Astrocyte (in vitro differentiated cells and primary cell): ENCODE data around the gene ABTB2. TPM values are rescaled to one million over a fixed set of nuclear protein-coding genes. Genes with fewer than 3 reads are reported as not detected.

Source experiments
- DNase-seq: peaks from one replicate; pipeline ENCODE4 v3.0.0-alpha.2; 2010; ENCODE audit warnings: low read depth
- FAIRE-seq: peaks from 2 replicates; lab custom pipeline; 2011; peaks lifted over from hg19 to GRCh38; lab: Jason Lieb, UNC
- H2AFZ ChIP-seq: 2 replicates; pipeline ENCODE4 v1.6.0; 2012; ENCODE audit warnings: low read depth, low read length, inconsistent platforms
- H3K27ac ChIP-seq: 2 replicates; pipeline ENCODE4 v1.5.1; 2011; ENCODE audit warnings: low read depth, low read length, inconsistent platforms
- H3K27me3 ChIP-seq: 2 replicates; pipeline ENCODE4 v1.6.0; 2011; ENCODE audit warnings: low read length, inconsistent platforms; ENCODE audit not compliant: insufficient read depth
- H3K36me3 ChIP-seq: 2 replicates; pipeline ENCODE4 v1.5.1; 2011; ENCODE audit warnings: low read length, inconsistent platforms; ENCODE audit not compliant: insufficient read depth
- H3K4me1 ChIP-seq: 2 replicates; pipeline ENCODE4 v1.5.1; 2011; ENCODE audit warnings: low read length, inconsistent platforms; ENCODE audit not compliant: insufficient read depth
- H3K4me2 ChIP-seq: 2 replicates; pipeline ENCODE4 v1.6.0; 2012; ENCODE audit warnings: low read length, inconsistent platforms
- H3K4me3 ChIP-seq: 2 replicates; pipeline ENCODE4 v1.5.1; 2011; ENCODE audit warnings: low read depth, mild to moderate bottlenecking, low read length, inconsistent platforms; ENCODE audit not compliant: insufficient read depth
- H3K79me2 ChIP-seq: 2 replicates; pipeline ENCODE4 v1.6.0; 2012; ENCODE audit warnings: mild to moderate bottlenecking, low read length, inconsistent platforms; ENCODE audit not compliant: insufficient read depth
- H3K9ac ChIP-seq: 2 replicates; pipeline ENCODE4 v1.6.0; 2012; ENCODE audit warnings: mild to moderate bottlenecking, low read length, inconsistent platforms
- H3K9me3 ChIP-seq: 2 replicates; pipeline ENCODE4 v1.5.1; 2012; ENCODE audit warnings: low read depth, mild to moderate bottlenecking, low read length, inconsistent platforms; ENCODE audit not compliant: insufficient read depth
- H4K20me1 ChIP-seq: 2 replicates; pipeline ENCODE4 v1.6.0; 2012; ENCODE audit warnings: low read length, inconsistent platforms; ENCODE audit not compliant: insufficient read depth
- H3K27ac Mint-ChIP-seq: one replicate; pipeline ENCODE4 v1.8.0; 2021; ENCODE audit warnings: mild to moderate bottlenecking, mixed read lengths; ENCODE audit not compliant: unreplicated experiment
- H3K27me3 Mint-ChIP-seq: one replicate; pipeline ENCODE4 v1.8.0; 2021; ENCODE audit warnings: low read depth, mixed read lengths; ENCODE audit not compliant: unreplicated experiment
- H3K36me3 Mint-ChIP-seq: one replicate; pipeline ENCODE4 v1.8.0; 2021; ENCODE audit warnings: low read depth, mixed read lengths; ENCODE audit not compliant: unreplicated experiment
- H3K4me1 Mint-ChIP-seq: one replicate; pipeline ENCODE4 v1.8.0; 2021; ENCODE audit warnings: low read depth, mixed read lengths; ENCODE audit not compliant: unreplicated experiment
- H3K4me3 Mint-ChIP-seq: one replicate; pipeline ENCODE4 v1.8.0; 2021; ENCODE audit warnings: mild to moderate bottlenecking, moderate library complexity, mixed read lengths; ENCODE audit not compliant: unreplicated experiment
- H3K9me3 Mint-ChIP-seq: one replicate; pipeline ENCODE4 v1.8.0; 2021; ENCODE audit warnings: mild to moderate bottlenecking, mixed read lengths; ENCODE audit not compliant: unreplicated experiment
- CTCF ChIP-seq: IDR thresholded peaks from 2 replicates; pipeline ENCODE4 v1.5.1; 2011; ENCODE audit warnings: low read depth, mild to moderate bottlenecking, inconsistent platforms, low read length, moderate library complexity; ENCODE audit not compliant: insufficient read depth
- EZH2 ChIP-seq: IDR thresholded peaks from 2 replicates; pipeline ENCODE4 v1.6.1; 2012; ENCODE audit warnings: mild to moderate bottlenecking, low read length, inconsistent platforms; ENCODE audit not compliant: insufficient read depth
- total RNA-seq: library from RNA; stranded (reverse); gene quantifications from 2 replicates; pipeline ENCODE4 v1.2.1, GENCODE V29; 2021

Gene ABTB2
- total RNA-seq, 1 donor from 2014 or later = 14.1 TPM

DNA sequence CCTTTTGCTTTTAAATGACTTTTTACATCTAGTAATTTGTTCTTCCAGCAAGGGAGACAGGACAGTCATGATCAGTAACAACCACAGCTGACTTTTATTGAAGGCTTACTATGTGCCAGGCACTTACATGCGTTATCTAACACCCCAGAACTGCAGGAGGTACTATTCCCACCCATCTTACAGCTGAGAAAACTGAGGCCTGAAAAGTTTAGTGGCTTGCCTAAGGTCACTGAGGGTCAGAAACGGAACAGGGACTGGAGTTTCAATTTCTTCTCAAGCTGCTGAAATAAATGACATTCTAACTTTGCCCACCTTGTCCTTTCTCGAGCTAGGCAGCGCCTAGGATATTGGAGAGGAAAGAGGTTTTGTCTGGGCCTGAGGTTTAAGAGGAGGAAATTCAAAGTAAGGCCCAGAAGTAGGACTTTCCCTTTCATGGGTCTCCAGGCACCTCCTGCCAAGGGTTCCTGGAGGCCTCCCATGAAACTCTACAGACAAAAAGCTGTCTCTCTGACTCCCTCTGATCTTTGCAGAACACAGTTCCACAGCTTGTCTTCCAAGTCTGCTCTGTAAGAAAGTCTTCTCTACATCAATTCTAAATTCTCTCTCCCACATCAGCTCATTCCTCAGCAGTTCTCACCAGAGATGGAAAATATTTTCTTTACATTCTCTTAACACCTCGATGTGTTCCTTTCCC is 150.2 kb downstream of the ABTB2 start:
- no peak for TF ChIP-seq CTCF
- no peak for TF ChIP-seq EZH2
- Mint-ChIP-seq H3K27ac (no peak overlapping the region), H3K4me3 (no peak overlapping the region), H3K9me3 (no peaks in the 10 kb centered on the region), H3K4me1 (peaks cover 42% of the 10 kb centered on the region), H3K27me3 (no peaks in the 10 kb centered on the region), H3K36me3 (peaks cover 2% of the 10 kb centered on the region)
- H3K9me3 ChIP-seq = no peaks in the 10 kb centered on the region
- H2AFZ ChIP-seq = no peak overlapping the region
- H3K4me1 ChIP-seq = peaks cover 22% of the 10 kb centered on the region
- H3K27ac ChIP-seq = no peak overlapping the region
- no peak overlapping the region for H3K4me2 ChIP-seq
- no peak overlapping the region for H3K9ac ChIP-seq
- H4K20me1 ChIP-seq = peaks cover 63% of the 10 kb centered on the region
- no peaks in the 10 kb centered on the region for H3K27me3 ChIP-seq
- H3K36me3 ChIP-seq = no peaks in the 10 kb centered on the region
- no peak for FAIRE-seq
- no peak for DNase-seq
- H3K79me2 ChIP-seq = peaks cover 4% of the 10 kb centered on the region
- no peak overlapping the region for H3K4me3 ChIP-seq

GRCh38 chr11:34206407-34207300 is 151.2 kb downstream of the ABTB2 start:
- FAIRE-seq = no peak
- Mint-ChIP-seq H3K4me1 (peaks cover 46% of the 10 kb centered on the region), H3K27ac (peak overlapping the region; percentile 38), H3K4me3 (peak overlapping the region; percentile 20), H3K9me3 (no peaks in the 10 kb centered on the region), H3K36me3 (peaks cover 7% of the 10 kb centered on the region), H3K27me3 (no peaks in the 10 kb centered on the region)
- no peaks in the 10 kb centered on the region for H3K9me3 ChIP-seq
- H3K4me1 ChIP-seq = peaks cover 22% of the 10 kb centered on the region
- H3K27ac ChIP-seq = no peak overlapping the region
- H3K36me3 ChIP-seq = no peaks in the 10 kb centered on the region
- no peak overlapping the region for H3K4me2 ChIP-seq
- no peak overlapping the region for H3K4me3 ChIP-seq
- TF ChIP-seq EZH2 (no peak), CTCF (no peak)
- H3K79me2 ChIP-seq = peaks cover 4% of the 10 kb centered on the region
- no peak for DNase-seq
- H3K9ac ChIP-seq = no peak overlapping the region
- peaks cover 58% of the 10 kb centered on the region for H4K20me1 ChIP-seq
- no peak overlapping the region for H2AFZ ChIP-seq
- no peaks in the 10 kb centered on the region for H3K27me3 ChIP-seq
